Large intestine (tissue), 3 donors: ENCODE results near the gene TBCD. TPM values are rescaled to one million over a fixed set of nuclear protein-coding genes. Genes with fewer than 3 reads are reported as not detected.

Experiments
- DNase-seq, 2 donors: peaks; one replicate each; pipeline versions ENCODE4 v3.0.0 to v3.0.0-alpha.2; 2013
- H3K27ac ChIP-seq: one replicate; pipeline ENCODE4 v1.5.1; 2013; ENCODE audit warnings: low read length
- H3K27me3 ChIP-seq: 2 replicates; pipeline ENCODE4 v1.6.1; 2013; ENCODE audit warnings: low read length; ENCODE audit not compliant: control insufficient read depth, insufficient read depth
- H3K36me3 ChIP-seq: 2 replicates; pipeline ENCODE4 v1.6.1; 2013; ENCODE audit warnings: low read length; ENCODE audit not compliant: control insufficient read depth, insufficient read depth
- H3K4me1 ChIP-seq: one replicate; pipeline ENCODE4 v1.6.1; 2013; ENCODE audit warnings: low read length; ENCODE audit not compliant: control insufficient read depth, insufficient read depth
- H3K4me3 ChIP-seq: one replicate; pipeline ENCODE4 v1.5.1; 2013; ENCODE audit warnings: low read length
- H3K9me3 ChIP-seq: one replicate; pipeline ENCODE4 v1.6.1; 2013; ENCODE audit warnings: mild to moderate bottlenecking, low read depth, low read length, moderate library complexity; ENCODE audit not compliant: control insufficient read depth
- WGBS: methylation state at CpG from one replicate; pipeline ENCODE4 v1.1.5; 2013; ENCODE audit warnings: low lambda C conversion rate; ENCODE audit not compliant: insufficient coverage; 5-methylcytosine and 5-hydroxymethylcytosine counted together
- polyA plus RNA-seq: library from polyadenylated mRNA; unstranded; fragments of 120-200 nt; gene quantifications from one replicate; pipeline ENCODE4 v1.2.1, GENCODE V29; 2013

Gene TBCD
- polyA plus RNA-seq, 1 donor: 81.9 TPM

GRCh38 chr17:82865274-82865673, 113.4 kb downstream of the TBCD start:
- no CpG with 5 or more reads among the region's 23 CpGs for whole genome bisulfite sequencing
- H3K27me3 ChIP-seq: no peaks in the 10 kb centered on the region
- no peaks in the 10 kb centered on the region for H3K9me3 ChIP-seq
- H3K36me3 ChIP-seq: peaks cover 5% of the 10 kb centered on the region
- DNase-seq: no peak
- peaks cover 4% of the 10 kb centered on the region for H3K4me1 ChIP-seq
- no peak overlapping the region for H3K4me3 ChIP-seq
- H3K27ac ChIP-seq: no peak overlapping the region

- Histone ChIP-seq H3K9me3 (no peaks in the 10 kb centered on the region), H3K4me1 (peaks cover 4% of the 10 kb centered on the region), H3K36me3 (peaks cover 11% of the 10 kb centered on the region), H3K4me3 (no peak overlapping the region), H3K27me3 (no peaks in the 10 kb centered on the region), H3K27ac (peak overlapping the region; percentile 8)
- no peak for DNase-seq
- WGBS: no CpG with 5 or more reads among the region's 9 CpGs
Observed at GRCh38 chr17:82865774-82866395, 114.0 kb downstream of the TBCD start.

- H3K36me3 ChIP-seq: peaks cover 19% of the 10 kb centered on the region
- no peak overlapping the region for H3K4me3 ChIP-seq
- peak; percentile 40 to 50 for DNase-seq
- peak overlapping the region; percentile 8 for H3K27ac ChIP-seq
- peaks cover 4% of the 10 kb centered on the region for H3K4me1 ChIP-seq
- H3K9me3 ChIP-seq: no peaks in the 10 kb centered on the region
- H3K27me3 ChIP-seq: no peaks in the 10 kb centered on the region
- no CpG with 5 or more reads among the region's 11 CpGs for WGBS
Observed at GRCh38 chr17:82866590-82867191, 114.8 kb downstream of the TBCD start.

DNA sequence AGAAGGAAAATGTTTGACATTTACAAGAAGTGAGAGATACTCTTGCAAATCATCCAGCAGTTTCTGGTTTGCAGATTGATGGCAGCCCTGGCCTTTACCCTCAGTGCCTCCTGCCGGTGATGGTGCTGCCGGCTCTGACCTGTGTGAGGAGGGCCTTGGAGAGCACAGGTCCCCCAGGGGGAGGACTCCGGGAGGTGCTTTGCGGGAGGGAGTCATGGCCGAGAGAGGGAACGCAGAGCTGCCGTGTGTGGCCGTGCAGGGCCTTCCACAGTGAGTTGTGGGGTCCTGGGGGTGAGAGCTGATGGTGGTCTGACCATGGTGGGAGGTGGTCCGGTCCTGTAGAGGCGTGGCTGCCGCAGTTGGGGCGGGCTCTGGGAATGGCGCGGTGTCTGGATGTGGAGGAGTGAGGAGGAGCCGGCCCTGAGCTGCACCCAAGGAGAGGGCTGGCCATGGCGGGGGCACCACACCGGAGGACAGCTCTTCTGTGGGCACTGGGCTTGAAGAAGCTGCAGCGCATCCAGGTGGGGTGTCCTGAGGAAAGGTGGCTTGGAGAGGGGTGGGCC, 116.0 kb downstream of the TBCD start:
- no CpG with 5 or more reads among the region's 18 CpGs for WGBS
- Histone ChIP-seq H3K27me3 (no peaks in the 10 kb centered on the region), H3K4me3 (no peak overlapping the region), H3K27ac (no peak overlapping the region), H3K36me3 (peaks cover 27% of the 10 kb centered on the region), H3K9me3 (no peaks in the 10 kb centered on the region), H3K4me1 (peaks cover 4% of the 10 kb centered on the region)
- no peak for DNase-seq

DNA sequence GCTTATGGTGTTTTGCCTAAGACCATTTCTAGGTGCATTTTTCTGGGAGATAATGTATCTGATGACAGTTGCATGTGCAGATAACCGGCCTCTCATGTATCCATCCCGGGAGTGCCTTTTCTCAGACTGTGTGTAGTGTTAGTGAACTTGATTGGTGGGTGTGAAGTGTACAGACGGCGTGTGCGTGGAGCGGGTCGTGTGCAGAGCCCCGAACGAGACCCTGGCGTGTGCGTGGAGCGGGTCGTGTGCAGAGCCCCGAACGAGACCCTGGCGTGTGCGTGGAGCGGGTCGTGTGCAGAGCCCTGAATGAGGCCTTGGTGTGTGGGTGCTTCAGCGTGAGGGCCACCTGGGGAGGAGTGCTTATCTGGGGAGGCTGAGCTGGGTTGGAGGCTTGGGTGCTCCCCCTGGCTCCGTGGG, 116.9 kb downstream of the TBCD start:
- H3K9me3 ChIP-seq: peaks cover 3% of the 10 kb centered on the region
- WGBS: no CpG with 5 or more reads among the region's 21 CpGs
- no peak overlapping the region for H3K27ac ChIP-seq
- DNase-seq: no peak
- no peaks in the 10 kb centered on the region for H3K27me3 ChIP-seq
- peaks cover 29% of the 10 kb centered on the region for H3K36me3 ChIP-seq
- no peak overlapping the region for H3K4me3 ChIP-seq
- peaks cover 4% of the 10 kb centered on the region for H3K4me1 ChIP-seq

DNA sequence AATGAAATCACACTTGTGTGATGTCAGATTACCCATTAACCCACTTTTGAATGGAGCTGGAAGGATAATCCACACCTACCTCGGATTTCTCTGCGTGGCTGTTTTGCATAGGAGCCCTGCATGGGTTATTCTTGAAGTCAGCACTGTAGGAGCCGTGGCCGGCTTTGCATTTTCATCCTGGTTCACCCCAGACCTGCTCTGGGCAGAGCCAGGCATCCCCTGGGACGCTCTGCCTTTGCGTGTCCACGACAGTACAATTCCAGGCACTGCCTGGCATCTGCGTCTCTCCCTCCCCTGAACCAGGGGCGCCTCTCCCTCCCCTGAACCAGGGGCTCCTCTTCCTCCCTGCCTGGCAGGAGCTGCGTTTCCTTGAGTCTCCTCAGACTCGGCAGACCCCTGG, 117.7 kb downstream of the TBCD start:
- Histone ChIP-seq H3K9me3 (peaks cover 8% of the 10 kb centered on the region), H3K4me3 (no peak overlapping the region), H3K4me1 (peaks cover 4% of the 10 kb centered on the region), H3K36me3 (peaks cover 29% of the 10 kb centered on the region), H3K27ac (no peak overlapping the region), H3K27me3 (no peaks in the 10 kb centered on the region)
- no CpG with 5 or more reads among the region's 11 CpGs for WGBS
- no peak for DNase-seq

DNA sequence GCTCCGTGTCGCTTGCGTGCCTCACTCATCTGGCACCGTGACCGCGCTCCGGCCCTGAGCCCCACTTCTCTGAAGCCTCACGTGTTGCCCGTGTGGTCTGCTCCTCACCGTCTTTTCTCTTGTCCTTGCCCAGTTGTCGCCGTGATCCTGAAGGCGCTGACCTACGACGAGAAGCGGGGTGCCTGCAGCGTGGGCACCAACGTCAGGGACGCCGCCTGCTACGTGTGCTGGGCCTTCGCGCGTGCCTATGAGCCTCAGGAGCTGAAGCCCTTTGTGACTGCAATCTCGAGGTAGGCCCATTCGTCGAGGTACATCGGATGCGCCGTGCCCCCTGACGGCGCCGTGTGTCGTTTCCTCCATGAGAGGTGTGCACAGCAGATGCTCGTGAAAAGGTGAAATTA, 118.2 kb downstream of the TBCD start:
- Histone ChIP-seq H3K9me3 (peaks cover 8% of the 10 kb centered on the region), H3K4me1 (peaks cover 7% of the 10 kb centered on the region), H3K27me3 (no peaks in the 10 kb centered on the region), H3K4me3 (no peak overlapping the region), H3K27ac (no peak overlapping the region), H3K36me3 (peaks cover 29% of the 10 kb centered on the region)
- no peak for DNase-seq
- no CpG with 5 or more reads among the region's 35 CpGs for WGBS

DNA sequence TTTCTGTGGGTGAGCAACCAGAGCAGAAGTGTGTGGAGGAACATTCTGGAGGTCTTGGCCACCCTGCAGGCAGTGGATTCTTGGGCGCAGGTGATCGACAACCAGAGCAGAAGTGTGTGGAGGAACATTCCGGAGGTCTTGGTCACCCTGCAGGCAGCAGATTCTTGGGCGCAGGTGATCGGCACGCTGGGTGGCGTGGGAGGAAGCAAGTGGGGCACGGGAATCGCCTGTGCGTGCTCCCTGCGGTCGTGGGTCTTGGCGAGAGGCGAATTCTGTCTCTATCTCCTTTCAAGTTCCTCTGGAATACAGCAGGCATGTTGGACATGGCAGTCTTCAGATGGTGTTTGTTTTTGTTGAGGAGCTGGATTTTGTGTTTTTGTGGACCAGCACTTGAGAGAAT, 118.7 kb downstream of the TBCD start:
- Histone ChIP-seq H3K4me1 (peaks cover 11% of the 10 kb centered on the region), H3K9me3 (peaks cover 8% of the 10 kb centered on the region), H3K27ac (no peak overlapping the region), H3K27me3 (no peaks in the 10 kb centered on the region), H3K4me3 (no peak overlapping the region), H3K36me3 (peaks cover 29% of the 10 kb centered on the region)
- no CpG with 5 or more reads among the region's 14 CpGs for WGBS
- DNase-seq: no peak

DNA sequence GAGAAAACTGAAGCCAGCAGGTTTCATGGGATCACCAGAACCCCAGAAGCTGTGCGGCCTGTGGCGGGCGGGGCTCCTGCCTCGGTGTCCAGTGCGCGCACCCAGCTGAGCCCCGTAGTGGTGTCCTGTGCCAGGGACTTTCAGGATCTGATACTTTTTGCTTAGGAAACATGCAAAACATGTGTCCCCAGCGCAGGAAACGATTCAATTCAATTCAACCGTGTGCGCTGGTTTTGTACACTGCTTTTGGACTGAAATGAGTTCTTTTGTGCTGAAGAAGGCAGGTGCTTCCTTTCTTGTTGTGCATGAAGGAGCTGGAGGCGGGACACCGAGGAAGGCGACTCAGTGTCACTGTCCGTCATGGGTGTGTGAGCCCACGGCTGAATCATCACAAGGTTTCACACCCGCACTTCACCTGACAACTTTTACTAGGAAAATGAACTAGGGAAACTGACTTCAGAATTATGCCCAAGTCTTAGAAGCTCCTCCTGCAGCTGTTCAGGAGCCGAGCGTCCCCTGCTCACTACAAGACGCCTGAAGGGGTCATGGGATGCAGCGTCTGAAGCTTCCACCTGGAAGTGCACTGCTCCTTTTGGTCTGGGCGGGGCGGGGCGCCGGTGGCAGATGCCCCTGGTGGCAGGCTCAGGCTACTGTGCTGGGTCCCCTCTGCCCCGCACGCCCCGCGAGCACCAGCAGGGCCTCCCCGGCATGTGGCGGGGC, 119.4 kb downstream of the TBCD start:
- H3K36me3 ChIP-seq: peaks cover 29% of the 10 kb centered on the region
- peaks cover 11% of the 10 kb centered on the region for H3K9me3 ChIP-seq
- H3K4me1 ChIP-seq: peaks cover 15% of the 10 kb centered on the region
- WGBS: 100% methylated on average over 3 of the region's 31 CpGs
- H3K4me3 ChIP-seq: no peak overlapping the region
- no peak for DNase-seq
- no peak overlapping the region for H3K27ac ChIP-seq
- no peaks in the 10 kb centered on the region for H3K27me3 ChIP-seq

GRCh38 chr17:82871776-82872561, 120.1 kb downstream of the TBCD start:
- Histone ChIP-seq H3K4me1 (peaks cover 17% of the 10 kb centered on the region), H3K27me3 (no peaks in the 10 kb centered on the region), H3K9me3 (peaks cover 11% of the 10 kb centered on the region), H3K27ac (no peak overlapping the region), H3K4me3 (no peak overlapping the region), H3K36me3 (peaks cover 29% of the 10 kb centered on the region)
- DNase-seq: no peak
- 60% methylated on average over 1 of the region's 41 CpGs for WGBS
